ENCODE measurements around the gene INAVA. TPM values are rescaled to one million over a fixed set of nuclear protein-coding genes. Genes with fewer than 3 reads are reported as not detected.
"Not testable (repeated sequence)": the region's sequence is repeated elsewhere in the genome, so short reads cannot be mapped to it uniquely, and the experiment has no call there.

INAVA gene
- total RNA-seq, 1 experiment from 2014 or later = 7.5 TPM

GRCh38 chr1:200963076-200963475 is 68.4 kb downstream of the INAVA start:
- DNase-seq (ENCODE audit: low read depth) = no peak

DNA sequence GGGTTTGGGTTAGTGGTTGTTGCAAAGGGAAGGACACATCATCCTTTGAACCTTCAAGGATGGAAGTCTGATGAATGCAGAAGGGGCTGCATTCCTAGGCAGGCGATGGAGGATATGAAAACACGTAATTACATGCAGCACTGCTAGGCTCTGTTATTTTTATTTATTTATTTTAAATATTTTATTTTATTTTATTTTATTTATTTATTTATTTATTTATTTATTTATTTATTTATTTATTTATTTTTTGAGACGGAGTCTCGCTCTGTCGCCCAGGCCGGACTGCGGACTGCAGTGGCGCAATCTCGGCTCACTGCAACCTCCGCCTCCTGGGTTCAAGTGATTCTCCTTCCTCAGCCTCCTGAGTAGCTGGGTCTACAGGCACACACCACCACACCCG is 69.2 kb downstream of the INAVA start:
- not testable (repeated sequence) for DNase-seq (ENCODE audit: low read depth)

Other genes starting within 250 kb of the INAVA start
- gene DDX59, start 225.0 kb upstream of the INAVA start, total RNA-seq (2014; rRNA removed; shearing (Covaris generic)) = 12.1 and 15.2 TPM in 2 replicates
- 19.5 and 23.5 TPM in 2 replicates for gene CAMSAP2, start 156.0 kb upstream of the INAVA start, total RNA-seq (2014; rRNA removed; shearing (Covaris generic))
- not detected in 2 replicates for gene GPR25, start 21.9 kb upstream of the INAVA start, total RNA-seq (2014; rRNA removed; shearing (Covaris generic))
- gene KIF21B, start 128.8 kb downstream of the INAVA start, total RNA-seq (2014; rRNA removed; shearing (Covaris generic)) = 2.6 and 3.4 TPM in 2 replicates
- gene CACNA1S, start 217.5 kb downstream of the INAVA start, total RNA-seq (2014; rRNA removed; shearing (Covaris generic)) = not detected in 2 replicates
- not detected in 2 replicates for gene ASCL5, start 232.3 kb downstream of the INAVA start, total RNA-seq (2014; rRNA removed; shearing (Covaris generic))

Measured in Daoy (cell line).